HepG2 (cell line): ENCODE data around the gene KRTAP12-2. TPM values are rescaled to one million over a fixed set of nuclear protein-coding genes. Genes with fewer than 3 reads are reported as not detected.

Experiments used
- ARNT2 ChIP-seq: sonication (generic); formaldehyde crosslinking; IDR thresholded peaks from 2 replicates; pipeline ENCODE4 v1.8.0; 2022; ENCODE audit warnings: mild to moderate bottlenecking, low read depth, missing genetic modification reagents, moderate library complexity
- CREM ChIP-seq, 2 experiments: sonication (generic) in 1 of 2; formaldehyde crosslinking in 1 of 2; IDR thresholded peaks; 2 replicates each; pipeline versions ENCODE4 v1.4.0 to v1.6.1; 2016 to 2020; ENCODE audit warnings: antibody characterized with exemption in 1 of 2, mild to moderate bottlenecking in 1 of 2, missing genetic modification reagents in 1 of 2
- FOXA3 ChIP-seq: IDR thresholded peaks from 2 replicates; pipeline ENCODE4 v1.6.1; 2016; ENCODE audit warnings: missing genetic modification reagents, missing compliant biosample characterization
- HMGXB4 ChIP-seq, 2 experiments: sonication (generic) in 1 of 2; formaldehyde crosslinking in 1 of 2; IDR thresholded peaks; 2 replicates each; pipeline versions ENCODE4 v1.4.0 to v1.6.1; 2018 to 2020; ENCODE audit warnings: missing genetic modification reagents in 2 of 2, borderline replicate concordance in 1 of 2, low read depth in 1 of 2, mild to moderate bottlenecking in 1 of 2, missing biosample characterization in 1 of 2
- IRF1 ChIP-seq: sonication (generic); formaldehyde crosslinking; IDR thresholded peaks from 2 replicates; pipeline ENCODE4 v1.4.0; 2020; ENCODE audit warnings: low read depth, mild to moderate bottlenecking, missing genetic modification reagents
- ISX ChIP-seq: sonication (generic); formaldehyde crosslinking; conservative IDR thresholded peaks from 2 replicates; pipeline ENCODE4 v1.5.0; 2020; ENCODE audit warnings: missing genetic modification reagents
- KLF13 ChIP-seq: sonication (generic); formaldehyde crosslinking; IDR thresholded peaks from 2 replicates; pipeline ENCODE4 v1.4.0; 2020; ENCODE audit warnings: mild to moderate bottlenecking, missing genetic modification reagents
- MTA3 ChIP-seq: sonication (generic); formaldehyde crosslinking; IDR thresholded peaks from 2 replicates; pipeline ENCODE4 v1.4.0; 2020; ENCODE audit warnings: missing genetic modification reagents
- MYC ChIP-seq: sonication (generic); formaldehyde crosslinking; IDR thresholded peaks from 2 replicates; pipeline ENCODE4 v1.9.0; 2021; ENCODE audit warnings: missing genetic modification reagents, borderline replicate concordance
- PAWR ChIP-seq: sonication (generic); formaldehyde crosslinking; IDR thresholded peaks from 2 replicates; pipeline ENCODE4 v1.4.0; 2020; ENCODE audit warnings: missing genetic modification reagents, mild to moderate bottlenecking, borderline replicate concordance
- RFX1 ChIP-seq: fragments of 450-650 bp; IDR thresholded peaks from 2 replicates; pipeline ENCODE4 v1.6.1; 2017
- STAT5B ChIP-seq: sonication (generic); formaldehyde crosslinking; IDR thresholded peaks from 2 replicates; pipeline ENCODE4 v1.4.0; 2020; ENCODE audit warnings: missing genetic modification reagents
- THAP9 ChIP-seq: sonication (generic); formaldehyde crosslinking; IDR thresholded peaks from 2 replicates; pipeline ENCODE4; 2020; ENCODE audit warnings: missing genetic modification reagents, mild to moderate bottlenecking, borderline replicate concordance
- ZFP41 ChIP-seq: sonication (generic); formaldehyde crosslinking; IDR thresholded peaks from 2 replicates; pipeline ENCODE4 v1.4.0; 2020; ENCODE audit warnings: mild to moderate bottlenecking, missing genetic modification reagents, borderline replicate concordance
- ZNF678 ChIP-seq: sonication (generic); formaldehyde crosslinking; IDR thresholded peaks from 2 replicates; pipeline ENCODE4 v1.4.0; 2020; ENCODE audit warnings: mild to moderate bottlenecking, missing genetic modification reagents
- ZNF746 ChIP-seq: sonication (generic); formaldehyde crosslinking; IDR thresholded peaks from 2 replicates; pipeline ENCODE4 v1.8.0; 2022; ENCODE audit warnings: mild to moderate bottlenecking, missing genetic modification reagents
- polyA plus RNA-seq, 8 experiments: library from polyadenylated mRNA; depleted of rRNA in 3 of 8; stranded (reverse) in 7 of 8; unstranded in 1 of 8; fragments of >200 nt; fragmentation: Illumina TruSeq in 4 of 8; extraction: Trizol in 4 of 8; gene quantifications; 2 replicates each; pipeline versions ENCODE4 v1.2.1 to v1.2.3, GENCODE V29; 2011 to 2016; ENCODE audit warnings: low read depth in 4 of 8, missing spikeins in 1 of 8, mixed read lengths in 1 of 8; ENCODE audit not compliant: insufficient read depth in 1 of 8
- total RNA-seq, 5 experiments: library from RNA; depleted of rRNA; stranded (reverse); fragments of >200 nt; fragmentation: Illumina TruSeq; extraction: Trizol; gene quantifications; 2 replicates each; pipeline ENCODE4 v1.2.3, GENCODE V29; 2016; ENCODE audit warnings: low read depth in 1 of 5
- TF ChIP-seq, protein P1 (sequence below): sonication (generic); formaldehyde crosslinking; IDR thresholded peaks from 2 replicates; pipeline ENCODE4 v1.4.0; 2020; ENCODE audit warnings: missing genetic modification reagents

The KRTAP12-2 gene
- total and polyA plus RNA-seq, 2 of the 13 experiments (the other 11 are each of a cell fraction or from before 2014, with no cell fraction given), result not detected

GRCh38 chr21:44700101-44701022 is 33.6 kb upstream of the KRTAP12-2 start (continued):
- TF ChIP-seq HMGXB4 (CRISPR knock-in tag; IDR thresholded peaks at IDR 0.05; ENCODE audit: borderline replicate concordance in 1 of 2, low read depth in 1 of 2), result no peak
- TF ChIP-seq, protein P1, sequence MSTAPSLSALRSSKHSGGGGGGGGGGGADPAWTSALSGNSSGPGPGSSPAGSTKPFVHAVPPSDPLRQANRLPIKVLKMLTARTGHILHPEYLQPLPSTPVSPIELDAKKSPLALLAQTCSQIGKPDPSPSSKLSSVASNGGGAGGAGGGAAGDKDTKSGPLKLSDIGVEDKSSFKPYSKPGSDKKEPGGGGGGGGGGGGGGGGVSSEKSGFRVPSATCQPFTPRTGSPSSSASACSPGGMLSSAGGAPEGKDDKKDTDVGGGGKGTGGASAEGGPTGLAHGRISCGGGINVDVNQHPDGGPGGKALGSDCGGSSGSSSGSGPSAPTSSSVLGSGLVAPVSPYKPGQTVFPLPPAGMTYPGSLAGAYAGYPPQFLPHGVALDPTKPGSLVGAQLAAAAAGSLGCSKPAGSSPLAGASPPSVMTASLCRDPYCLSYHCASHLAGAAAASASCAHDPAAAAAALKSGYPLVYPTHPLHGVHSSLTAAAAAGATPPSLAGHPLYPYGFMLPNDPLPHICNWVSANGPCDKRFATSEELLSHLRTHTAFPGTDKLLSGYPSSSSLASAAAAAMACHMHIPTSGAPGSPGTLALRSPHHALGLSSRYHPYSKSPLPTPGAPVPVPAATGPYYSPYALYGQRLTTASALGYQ, result no peak
- no peak for TF ChIP-seq KLF13 (CRISPR knock-in tag)
- peak; percentile 47; the same call in 1 of the 2 replicates for TF ChIP-seq ZNF746
- no peak for TF ChIP-seq MTA3 (CRISPR knock-in tag)
- peak; percentile 77 for TF ChIP-seq MYC
- TF ChIP-seq FOXA3, result no peak
- no peak for TF ChIP-seq STAT5B (CRISPR knock-in tag)
- TF ChIP-seq RFX1, result no peak
- no peak for TF ChIP-seq ISX (CRISPR knock-in tag)
- peak; percentile 53; the same call in 1 of the 2 replicates for TF ChIP-seq CREM (IDR thresholded peaks at IDR 0.05)
- no peak for TF ChIP-seq CREM (CRISPR knock-in tag; IDR thresholded peaks at IDR 0.05)
- TF ChIP-seq IRF1 (CRISPR knock-in tag), result no peak
- TF ChIP-seq PAWR (CRISPR knock-in tag), result no peak
- no peak for TF ChIP-seq ZFP41 (CRISPR knock-in tag)
- 0 out of 2 replicates have a peak, but pooled peaks have one; percentile 44 for TF ChIP-seq ARNT2 (CRISPR knock-in tag)
- TF ChIP-seq THAP9 (CRISPR knock-in tag), result 0 out of 2 replicates have a peak, but pooled peaks have one; percentile 38
- TF ChIP-seq ZNF678 (CRISPR knock-in tag), result no peak
